Epithelial cell of proximal tubule (primary cell): ENCODE data around the gene STARD10. TPM values are rescaled to one million over a fixed set of nuclear protein-coding genes. Genes with fewer than 3 reads are reported as not detected.

Experiments
- DNase-seq: peaks from one replicate; pipeline ENCODE4 v3.0.0-alpha.2; 2011; ENCODE audit warnings: low read depth
- H3K4me3 ChIP-seq: 2 replicates; pipeline ENCODE4 v1.5.1; 2011; ENCODE audit warnings: low read depth, mild to moderate bottlenecking, low read length
- total RNA-seq: library from RNA; depleted of rRNA; stranded (reverse); fragments of >200 nt; gene quantifications from 2 replicates; pipeline ENCODE4 v1.2.3, GENCODE V29; 2015
- TF ChIP-seq, protein P1 (sequence below): conservative IDR thresholded peaks from 2 replicates; pipeline ENCODE4 v1.5.1; 2012; ENCODE audit warnings: low read depth, mild to moderate bottlenecking, low read length

The STARD10 gene
- total RNA-seq, 1 donor from 2014 or later = 54.8 TPM

DNA sequence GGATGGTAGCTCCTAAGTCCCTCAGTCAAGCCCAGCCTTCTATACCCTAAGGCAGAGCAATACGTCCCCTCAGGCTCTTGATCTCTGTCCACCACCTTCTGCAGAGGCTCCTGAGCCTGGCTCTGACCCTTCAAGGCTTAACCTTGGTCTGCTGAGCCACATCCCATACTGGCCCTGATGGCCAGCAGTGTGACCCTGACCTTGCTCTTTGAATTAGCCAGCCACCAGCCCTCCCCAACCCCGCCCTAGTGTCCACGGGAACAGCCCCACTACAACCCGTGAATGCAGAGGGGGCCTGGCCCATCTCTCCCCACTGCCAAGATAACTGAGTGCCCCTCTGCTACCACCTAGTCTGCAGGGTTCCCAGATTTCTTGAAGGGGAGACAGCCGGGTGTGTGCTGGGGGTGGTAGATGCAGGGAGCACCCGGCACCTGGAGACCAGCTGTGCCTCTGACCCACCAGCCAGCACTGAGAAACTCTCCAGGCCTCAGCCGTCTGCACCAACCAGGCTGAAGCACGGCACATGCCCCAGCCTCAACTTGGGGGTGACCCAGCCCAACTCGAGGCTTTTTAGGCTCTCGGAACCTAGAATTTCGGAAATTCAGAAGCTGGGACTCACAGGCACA lies 47.8 kb downstream of the STARD10 start:
- DNase-seq = no peak
- no peak overlapping the region for H3K4me3 ChIP-seq
- TF ChIP-seq, protein P1, sequence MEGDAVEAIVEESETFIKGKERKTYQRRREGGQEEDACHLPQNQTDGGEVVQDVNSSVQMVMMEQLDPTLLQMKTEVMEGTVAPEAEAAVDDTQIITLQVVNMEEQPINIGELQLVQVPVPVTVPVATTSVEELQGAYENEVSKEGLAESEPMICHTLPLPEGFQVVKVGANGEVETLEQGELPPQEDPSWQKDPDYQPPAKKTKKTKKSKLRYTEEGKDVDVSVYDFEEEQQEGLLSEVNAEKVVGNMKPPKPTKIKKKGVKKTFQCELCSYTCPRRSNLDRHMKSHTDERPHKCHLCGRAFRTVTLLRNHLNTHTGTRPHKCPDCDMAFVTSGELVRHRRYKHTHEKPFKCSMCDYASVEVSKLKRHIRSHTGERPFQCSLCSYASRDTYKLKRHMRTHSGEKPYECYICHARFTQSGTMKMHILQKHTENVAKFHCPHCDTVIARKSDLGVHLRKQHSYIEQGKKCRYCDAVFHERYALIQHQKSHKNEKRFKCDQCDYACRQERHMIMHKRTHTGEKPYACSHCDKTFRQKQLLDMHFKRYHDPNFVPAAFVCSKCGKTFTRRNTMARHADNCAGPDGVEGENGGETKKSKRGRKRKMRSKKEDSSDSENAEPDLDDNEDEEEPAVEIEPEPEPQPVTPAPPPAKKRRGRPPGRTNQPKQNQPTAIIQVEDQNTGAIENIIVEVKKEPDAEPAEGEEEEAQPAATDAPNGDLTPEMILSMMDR = no peak

DNA sequence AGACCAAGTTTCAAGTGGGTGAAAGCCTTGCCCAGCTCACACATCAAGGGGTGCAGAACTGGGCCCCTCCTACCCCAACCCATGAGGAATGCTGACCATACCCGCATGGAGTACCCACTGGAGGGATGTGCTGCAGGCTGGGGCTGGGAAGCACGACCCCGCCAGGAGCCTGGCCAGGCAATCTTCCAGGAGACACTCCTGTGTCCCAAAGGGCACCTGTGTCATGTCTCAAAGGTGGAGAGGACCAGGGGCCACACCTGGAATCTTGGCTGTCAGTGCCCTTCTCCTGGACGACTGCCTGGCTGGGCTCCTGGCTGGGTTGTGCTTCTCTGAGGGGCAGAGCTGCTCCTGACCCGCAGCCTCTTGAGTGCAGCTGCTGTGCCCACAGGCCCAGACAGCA lies 48.3 kb downstream of the STARD10 start:
- TF ChIP-seq, protein P1 = no peak
- DNase-seq = no peak
- H3K4me3 ChIP-seq = no peak overlapping the region

DNA sequence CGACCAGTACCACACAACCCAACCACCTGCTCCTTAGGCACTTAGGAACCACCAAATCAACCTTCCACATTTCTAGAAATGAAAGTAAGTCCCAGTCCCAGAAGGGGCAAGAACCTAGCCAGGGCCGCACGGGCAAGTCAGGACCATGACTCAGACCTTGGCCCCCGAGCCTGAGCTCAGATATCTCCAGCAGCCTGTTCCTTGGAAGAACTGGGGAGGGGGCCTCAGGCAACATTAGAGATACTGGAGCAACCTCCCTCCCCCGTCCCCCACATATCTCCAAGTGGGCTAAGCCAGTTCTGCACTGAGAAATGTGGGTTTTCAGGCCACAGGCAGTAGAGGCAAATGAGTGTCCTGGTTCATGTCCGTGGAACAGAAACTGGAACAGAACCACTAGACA lies 49.4 kb downstream of the STARD10 start:
- no peak for DNase-seq
- H3K4me3 ChIP-seq = no peak overlapping the region
- TF ChIP-seq, protein P1 = no peak

DNA sequence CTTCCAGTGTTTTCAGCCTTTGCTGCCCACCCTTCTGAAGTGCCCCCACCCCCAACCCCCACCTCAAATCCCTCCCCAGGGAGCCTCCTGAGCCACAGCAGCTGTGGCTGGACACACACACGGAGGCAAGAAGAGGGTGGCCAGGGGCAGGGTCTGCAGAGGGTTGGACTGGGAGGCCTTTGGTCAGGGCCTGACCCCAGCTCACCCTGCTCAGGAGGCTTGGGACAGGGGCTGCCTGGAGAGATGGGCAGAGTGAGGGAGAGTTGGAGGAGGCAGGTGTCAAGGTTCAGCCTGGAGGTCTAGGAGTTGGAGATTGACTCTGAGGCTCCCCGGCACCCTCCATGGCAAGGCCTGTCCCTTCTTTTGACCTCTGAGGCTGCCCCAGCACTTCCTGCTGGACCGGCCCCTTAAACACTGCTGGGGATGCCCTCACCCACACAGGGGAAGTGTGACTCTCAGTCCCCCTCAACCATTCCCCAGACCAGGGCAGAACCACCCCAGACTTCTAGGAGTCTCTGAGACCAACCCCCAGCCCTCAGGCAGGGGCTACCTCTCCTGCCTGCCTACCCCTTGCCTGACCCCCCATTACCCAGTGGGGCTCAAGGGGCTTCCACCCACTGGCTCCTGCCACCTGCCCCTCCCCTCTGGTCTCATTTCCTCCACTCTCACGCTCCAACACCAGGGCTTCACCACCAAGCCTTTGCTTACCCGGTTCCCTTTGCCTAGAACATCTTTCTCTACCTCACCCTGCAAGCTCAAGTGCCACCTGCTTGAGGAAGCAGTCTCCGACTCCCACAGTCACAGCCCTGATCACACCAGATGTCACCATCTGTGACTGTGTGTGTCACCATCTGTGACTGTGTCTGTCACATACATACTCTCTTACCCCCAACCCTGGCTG lies 50.3 kb downstream of the STARD10 start:
- H3K4me3 ChIP-seq = no peak overlapping the region
- no peak for DNase-seq
- TF ChIP-seq, protein P1 = no peak

DNA sequence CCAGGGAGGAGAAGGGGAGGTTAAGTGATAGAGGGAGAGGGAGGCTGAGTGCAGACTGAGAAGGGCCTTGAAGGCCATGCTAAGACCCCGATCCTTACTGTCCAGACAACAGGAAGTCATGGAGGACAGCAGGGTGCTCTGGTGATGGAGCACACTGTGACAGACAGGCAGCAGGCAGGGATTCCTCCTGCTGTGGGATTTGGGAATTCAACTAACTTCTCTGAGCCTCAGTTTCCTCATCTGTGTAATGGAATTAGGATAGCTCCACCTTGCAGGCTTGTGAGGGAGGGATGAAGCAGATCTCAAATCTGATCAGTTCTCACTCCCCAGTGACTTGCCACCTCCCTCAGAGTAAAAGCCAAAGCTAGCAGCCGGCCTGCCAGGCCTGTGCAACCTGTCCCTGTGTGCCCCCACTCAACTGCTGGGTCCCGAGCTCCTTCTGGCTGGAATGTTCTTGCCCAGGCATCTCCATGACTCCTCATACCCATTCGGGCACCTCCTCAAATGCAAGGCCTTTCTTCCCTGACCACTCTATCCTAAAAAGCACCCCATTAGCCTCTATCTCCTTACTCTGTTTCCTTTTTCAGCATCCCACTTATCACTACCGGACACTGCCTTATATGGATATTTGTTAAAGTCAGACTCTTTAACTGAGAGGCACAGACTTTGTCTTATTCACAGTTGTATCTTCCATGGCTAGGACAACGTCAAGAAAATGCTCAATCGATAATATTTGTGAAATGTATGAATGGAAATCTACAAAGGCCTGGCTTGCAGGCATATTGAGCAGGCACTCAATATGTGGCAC lies 51.1 kb downstream of the STARD10 start:
- no peak overlapping the region for H3K4me3 ChIP-seq
- TF ChIP-seq, protein P1 = no peak
- DNase-seq = no peak

DNA sequence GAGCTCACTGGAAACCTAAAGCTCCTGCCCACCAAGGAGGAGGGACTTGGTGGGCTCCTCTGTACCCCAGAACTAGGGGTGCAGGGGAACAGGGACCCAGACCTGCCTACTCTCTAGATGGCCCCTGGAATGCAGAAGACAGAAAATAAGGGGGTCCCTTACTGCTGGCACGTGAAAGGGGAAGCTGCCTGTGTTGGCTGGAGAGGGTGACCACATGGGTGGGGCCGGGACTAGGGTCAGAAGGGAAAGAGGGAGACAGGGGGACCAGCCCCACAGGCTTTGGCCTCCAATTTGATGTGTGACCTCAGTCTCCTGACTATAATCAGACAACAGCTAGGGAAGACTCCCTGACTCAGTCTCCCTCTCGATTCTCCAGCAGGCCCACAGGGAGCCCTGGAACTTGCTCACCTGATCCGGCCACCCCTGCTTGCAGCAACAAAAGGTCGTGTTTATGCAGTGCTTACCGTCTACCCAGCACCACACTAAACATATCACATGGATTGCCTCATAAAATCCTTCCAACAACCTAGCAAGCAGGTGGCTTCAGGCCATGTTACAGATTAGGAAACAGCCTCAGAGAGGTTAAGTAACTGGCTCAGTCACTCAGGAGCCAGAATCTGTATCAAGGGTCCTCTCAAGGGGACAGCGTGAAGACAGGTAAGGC lies 51.9 kb downstream of the STARD10 start:
- H3K4me3 ChIP-seq = no peak overlapping the region
- DNase-seq = no peak
- TF ChIP-seq, protein P1 = no peak
